K562 (cell line): ENCODE measurements around the gene POSTN. TPM values are rescaled to one million over a fixed set of nuclear protein-coding genes. Genes with fewer than 3 reads are reported as not detected.

Experiments used
- ATAC-seq: fragments of 200-7000 bp; cut with Tn5 transposase; 3 replicates; pipeline ENCODE4 v1.9.1; 2020; ENCODE audit warnings: moderate library complexity
- BruUV-seq: library from RNA; stranded (reverse); fragments of 400-500 nt; replicated peaks from 2 replicates; lab custom pipeline; 2021; lab: Mats Ljungman, UMichigan
- CTCF ChIA-PET: fragments of 300-600 bp; formaldehyde crosslinking; extraction: SDS; loops from one replicate; lab custom pipeline; 2021; ENCODE audit warnings: low intra/inter-chr PET ratio; lab: Yijun Ruan, JAX
- POLR2A ChIA-PET: fragments of 300-600, 350-650 bp; sonication (Branson Sonifier 250); formaldehyde crosslinking; extraction: SDS; loops from one replicate; lab custom pipeline; 2021; ENCODE audit warnings: antibody characterized with exemption, inconsistent platforms; lab: Yijun Ruan, JAX
- DNase-seq, 4 experiments: peaks; one replicate each; pipeline versions ENCODE4 v3.0.0 to v3.0.0-alpha.2; 2011 to 2018; ENCODE audit warnings: low spot score in 3 of 4, mixed read lengths in 3 of 4; ENCODE audit errors: extremely low read depth in 1 of 4
- FAIRE-seq: peaks from 2 replicates; lab custom pipeline; 2011; peaks lifted over from hg19 to GRCh38; lab: Jason Lieb, UNC
- H2AFZ ChIP-seq: 2 replicates; pipeline ENCODE4 v1.6.0; 2011; ENCODE audit warnings: low read depth, low read length, control low read depth, inconsistent platforms
- H3K27ac ChIP-seq: fragments of 200-600 bp; 3 replicates; pipeline ENCODE4 v1.8.0; 2011; ENCODE audit warnings: low read depth, mild to moderate bottlenecking, control low read depth, inconsistent platforms, low read length, moderate library complexity, mixed read lengths; ENCODE audit errors: extremely low read depth
- H3K27me3 ChIP-seq, 2 experiments: fragments of 300-600 bp in 1 of 2; 2 replicates in 1 of 2; 3 replicates in 1 of 2; pipeline versions ENCODE4 v1.6.0 to v1.8.0; 2011; ENCODE audit warnings: inconsistent platforms in 2 of 2, low read length in 2 of 2, mild to moderate bottlenecking in 1 of 2, mixed read lengths in 1 of 2, moderate library complexity in 1 of 2; ENCODE audit not compliant: control insufficient read depth in 2 of 2, insufficient read depth in 2 of 2
- H3K36me3 ChIP-seq: fragments of 300-600 bp; 3 replicates; pipeline ENCODE4 v1.8.0; 2011; ENCODE audit warnings: mild to moderate bottlenecking, low read length, inconsistent platforms; ENCODE audit not compliant: control insufficient read depth, insufficient read depth
- H3K4me1 ChIP-seq, 2 experiments: fragments of 200-600 bp in 1 of 2; replicated peaks in 1 of 2; 2 replicates in 1 of 2; 3 replicates in 1 of 2; pipeline versions ENCODE4 v1.5.1 to v1.8.0; 2011; ENCODE audit warnings: inconsistent platforms in 2 of 2, low read length in 2 of 2, mild to moderate bottlenecking in 1 of 2, mixed read lengths in 1 of 2, moderate library complexity in 1 of 2; ENCODE audit not compliant: control insufficient read depth in 2 of 2, insufficient read depth in 2 of 2
- H3K4me2 ChIP-seq: 2 replicates; pipeline ENCODE4 v1.6.1; 2011; ENCODE audit warnings: low read length, control low read depth, inconsistent platforms, mixed read lengths; ENCODE audit not compliant: insufficient read depth
- H3K4me3 ChIP-seq: fragments of 200-600 bp; sonication (generic), shearing (Covaris generic); 2 replicates; pipeline ENCODE4 v1.5.1; 2016; ENCODE audit warnings: control low read depth, inconsistent platforms
- H3K79me2 ChIP-seq: fragments of 200-600 bp; 3 replicates; pipeline ENCODE4 v1.8.0; 2011; ENCODE audit warnings: low read length, inconsistent platforms; ENCODE audit not compliant: control insufficient read depth, insufficient read depth
- H3K9ac ChIP-seq, 2 experiments: 2 replicates each; pipeline versions ENCODE4 v1.6.0 to v1.6.1; 2011; ENCODE audit warnings: low read depth in 2 of 2, low read length in 2 of 2, control low read depth in 1 of 2, inconsistent platforms in 1 of 2, mild to moderate bottlenecking in 1 of 2, mixed read lengths in 1 of 2; ENCODE audit not compliant: insufficient read depth in 1 of 2
- H3K9me1 ChIP-seq: one replicate; pipeline ENCODE4 v1.6.0; 2011; ENCODE audit warnings: inconsistent platforms, mild to moderate bottlenecking, low read length, moderate library complexity; ENCODE audit not compliant: control insufficient read depth, insufficient read depth
- H3K9me3 ChIP-seq: replicated peaks from 2 replicates; pipeline ENCODE4 v1.5.1; 2011; ENCODE audit warnings: low read depth, low read length, inconsistent platforms; ENCODE audit not compliant: control insufficient read depth, insufficient read depth
- H4K20me1 ChIP-seq: replicated peaks from 2 replicates; pipeline ENCODE4 v1.6.1; 2011; ENCODE audit warnings: low read length, inconsistent platforms, mixed read lengths; ENCODE audit not compliant: control insufficient read depth, insufficient read depth
- BRF2 ChIP-seq: IDR thresholded peaks from 3 replicates; pipeline ENCODE4 v1.6.1; 2011; ENCODE audit warnings: borderline replicate concordance, mild to moderate bottlenecking; ENCODE audit not compliant: insufficient read length, insufficient read depth
- CHCHD3 ChIP-seq: fragments of 250-450 bp; sonication (Bioruptor Pico); IDR thresholded peaks from 2 replicates; pipeline ENCODE4 v2.1.2; 2022; ENCODE audit warnings: mild to moderate bottlenecking
- ETS1 ChIP-seq: conservative IDR thresholded peaks from 2 replicates; pipeline ENCODE4 v1.6.1; 2011; ENCODE audit warnings: low read depth, mild to moderate bottlenecking, low read length; ENCODE audit not compliant: control insufficient read depth
- FOXK1 ChIP-seq: sonication (generic); formaldehyde crosslinking; IDR thresholded peaks from 2 replicates; pipeline ENCODE4 v1.8.0; 2022; ENCODE audit warnings: missing genetic modification reagents, mild to moderate bottlenecking, borderline replicate concordance
- FOXP4 ChIP-seq: sonication (generic); formaldehyde crosslinking; IDR thresholded peaks from 2 replicates; pipeline ENCODE4 v1.8.0; 2022; ENCODE audit warnings: mild to moderate bottlenecking, missing genetic modification reagents, borderline replicate concordance
- GABPA ChIP-seq: fragments of 200-800 bp; sonication (Bioruptor generic); conservative IDR thresholded peaks from 2 replicates; pipeline ENCODE4 v1.6.1; 2016; ENCODE audit warnings: low read depth, missing genetic modification characterization, missing compliant biosample characterization
- HMBOX1 ChIP-seq: sonication (generic); IDR thresholded peaks from 2 replicates; pipeline ENCODE4 v1.6.1; 2016
- MTF1 ChIP-seq: fragments of 250-450 bp; sonication (Bioruptor Pico); IDR thresholded peaks from 2 replicates; pipeline ENCODE4 v1.9.0; 2021; ENCODE audit warnings: moderate library complexity, mild to moderate bottlenecking, inconsistent platforms, borderline replicate concordance
- PHB2 ChIP-seq: fragments of 450-650 bp; IDR thresholded peaks from 2 replicates; pipeline ENCODE4 v1.6.1; 2017; ENCODE audit warnings: low read depth
- POLR2H ChIP-seq: IDR thresholded peaks from 2 replicates; pipeline ENCODE4 v1.6.1; 2016; ENCODE audit warnings: missing genetic modification characterization, low read depth, mild to moderate bottlenecking, control low read depth, missing compliant biosample characterization, moderate library complexity
- PURB ChIP-seq: sonication (generic); formaldehyde crosslinking; IDR thresholded peaks from 2 replicates; pipeline ENCODE4 v1.9.0; 2021; ENCODE audit warnings: low read depth, mild to moderate bottlenecking, missing genetic modification reagents
- RNF2 ChIP-seq: sonication (generic); IDR thresholded peaks from 2 replicates; pipeline ENCODE4 v1.6.1; 2016
- TCF7L2 ChIP-seq: fragments of 150-350 bp; IDR thresholded peaks from 2 replicates; pipeline ENCODE4 v1.6.1; 2016; ENCODE audit warnings: low read depth, mild to moderate bottlenecking, low read length, moderate library complexity
- THRAP3 ChIP-seq: fragments of 450-650 bp; IDR thresholded peaks from 2 replicates; pipeline ENCODE4 v1.6.1; 2016; ENCODE audit warnings: mild to moderate bottlenecking, inconsistent platforms, borderline replicate concordance
- ZNF224 ChIP-seq: sonication (generic); formaldehyde crosslinking; IDR thresholded peaks from 2 replicates; pipeline ENCODE4 v1.8.0; 2022; ENCODE audit warnings: mild to moderate bottlenecking, missing genetic modification reagents
- ZNF398 ChIP-seq: fragments of 250-450 bp; sonication (Bioruptor Pico); IDR thresholded peaks from 2 replicates; pipeline ENCODE4 v1.8.0; 2021; ENCODE audit warnings: moderate library complexity, mild to moderate bottlenecking, inconsistent platforms
- WGBS: fragments of 100-300 bp; shearing (Covaris generic); methylation state at CpG from one replicate; pipeline ENCODE4 v1.1.6; 2016; ENCODE audit warnings: low coverage, mixed read lengths; ENCODE audit not compliant: insufficient coverage; ENCODE audit errors: missing lambda C conversion rate; 5-methylcytosine and 5-hydroxymethylcytosine counted together
- in situ Hi-C: fragments of 300-500 bp; cut with MboI; formaldehyde crosslinking; loops from 4 replicates; pipeline ENCODE4 v1.15.0; 2018; ENCODE audit warnings: inconsistent platforms, mixed read lengths
- intact Hi-C: fragments of 100-400 bp; cut with micrococcal nuclease; formaldehyde crosslinking; loops from 2 replicates; pipeline ENCODE4 v1.14.2; 2022
- polyA plus RNA-seq, 8 experiments: library from polyadenylated mRNA; depleted of rRNA in 4 of 8; stranded (reverse) in 5 of 8; unstranded in 3 of 8; fragments of >200 nt; fragmentation: Nextera tagmentation in 2 of 8; fragmentation: Illumina TruSeq in 1 of 8; extraction: Ambion mirVana in 2 of 8; extraction: Trizol in 1 of 8; gene quantifications; 2 replicates each; pipeline versions ENCODE4 v1.2.1 to v1.2.3, GENCODE V29; 2011 to 2014; ENCODE audit warnings: inconsistent platforms in 1 of 8, missing spikeins in 1 of 8
- total RNA-seq, 7 experiments: library from RNA; depleted of rRNA in 6 of 7; stranded (reverse); fragments of >200 nt in 6 of 7; fragmentation: Illumina TruSeq in 2 of 7; extraction: Trizol in 2 of 7; gene quantifications; 2 replicates each; pipeline versions ENCODE4 v1.2.1 to v1.2.3, GENCODE V29; 2011 to 2021; ENCODE audit warnings: low replicate concordance in 1 of 7

The POSTN gene
- total and polyA plus RNA-seq, 9 of the 15 experiments (the other 6 are each of a cell fraction or from before 2014, with no cell fraction given): 0.01 to 0.04 TPM; not detected in 7

- no peaks in the 10 kb centered on the region for H3K9me3 ChIP-seq
- H4K20me1 ChIP-seq: no peaks in the 10 kb centered on the region
- intact Hi-C loops (no loop called here), in situ Hi-C loops (no loop called here)
- H3K79me2 ChIP-seq: no peaks in the 10 kb centered on the region
- no peak overlapping the region for H3K9ac ChIP-seq
- FAIRE-seq: no peak
- 0% methylated on average over 3 of the region's 3 CpGs for WGBS
- no peak for DNase-seq
- H3K4me2 ChIP-seq: no peak overlapping the region
- no peaks in the 10 kb centered on the region for H3K36me3 ChIP-seq
- ChIA-PET POLR2A (interaction anchor here (0.7 kb wide), 1 partner anchor 607 kb away, joined by 4 read pairs; no protein-coding TSS in a partner anchor), CTCF (no interaction called here)
- H3K4me3 ChIP-seq: no peak overlapping the region
- no peak for ATAC-seq
- H3K27ac ChIP-seq: no peak overlapping the region
- no peaks in the 10 kb centered on the region for H3K27me3 ChIP-seq
- BruUV-seq: no TSS peak
- H3K9me1 ChIP-seq: no peaks in the 10 kb centered on the region
- no peaks in the 10 kb centered on the region for H3K4me1 ChIP-seq
- no peak overlapping the region for H2AFZ ChIP-seq
- TF ChIP-seq POLR2H (tag) (no peak), HMBOX1 (no peak), ETS1 (no peak), PURB (no peak), BRF2 (no peak), ZNF398 (CRISPR knock-in tag) (no peak), ZNF224 (CRISPR knock-in tag) (no peak), FOXP4 (CRISPR knock-in tag) (no peak), TCF7L2 (no peak), CHCHD3 (CRISPR knock-in tag) (no peak), RNF2 (no peak), GABPA (no peak), PHB2 (no peak), MTF1 (CRISPR knock-in tag) (no peak), FOXK1 (no peak), THRAP3 (no peak)
Measured at GRCh38 chr13:37546087-37546486, 52.5 kb downstream of the POSTN start.
